ENCODE measurements around the gene ABCC5.
"Not testable (repeated sequence)": the region's sequence is repeated elsewhere in the genome, so short reads cannot be mapped to it uniquely, and the experiment has no call there.

The ABCC5 gene

DNA sequence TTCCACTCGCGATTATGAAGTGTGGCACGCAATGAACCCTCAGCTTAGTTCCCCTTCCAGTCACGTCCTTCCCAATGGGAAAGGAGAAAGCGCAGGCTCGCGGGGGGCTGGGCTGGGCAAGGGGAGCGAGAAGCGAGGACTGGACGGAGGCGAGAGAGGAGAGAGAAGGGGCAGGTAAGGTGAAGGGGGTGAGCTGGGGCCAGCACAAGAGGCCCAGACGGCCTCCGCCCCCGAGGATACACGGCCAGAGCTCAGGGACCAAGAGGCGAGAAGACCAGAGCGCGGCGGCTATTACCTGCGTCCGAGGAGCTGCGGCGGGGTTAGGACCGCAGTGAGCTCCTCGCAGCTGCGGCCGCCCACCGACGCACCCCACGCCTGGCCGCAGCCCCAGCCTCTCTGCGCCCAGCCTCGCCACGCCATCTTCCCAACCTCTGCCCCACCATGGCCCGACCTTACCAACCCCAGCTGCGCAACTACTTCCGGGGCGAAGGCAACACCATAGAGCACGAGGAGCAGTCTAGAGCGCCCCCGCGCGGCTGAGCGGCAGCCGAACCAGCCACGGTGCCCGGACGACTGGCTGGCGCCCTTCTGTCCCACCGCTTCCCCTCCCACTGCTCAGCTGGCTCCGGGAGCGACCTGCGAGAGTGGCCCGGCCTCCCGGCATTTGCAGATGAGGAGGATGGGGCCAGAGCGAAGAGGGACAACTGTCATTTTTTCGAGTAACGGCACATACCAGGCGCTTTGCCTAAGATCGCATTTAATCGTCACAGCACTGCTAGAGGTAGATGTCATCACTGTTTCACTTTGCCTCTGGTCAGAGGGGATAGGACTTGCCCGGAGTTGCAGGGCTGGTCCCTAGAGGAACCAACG is 133.0 kb downstream of the ABCC5 start, which contains the start of gene PARL:
Gene PARL (minus strand): TSS at position 454 of the 870 bp plus-strand sequence. CDS start 34 bp downstream, at position 420.
- peak; percentile 78 to 96 for DNase-seq

DNA sequence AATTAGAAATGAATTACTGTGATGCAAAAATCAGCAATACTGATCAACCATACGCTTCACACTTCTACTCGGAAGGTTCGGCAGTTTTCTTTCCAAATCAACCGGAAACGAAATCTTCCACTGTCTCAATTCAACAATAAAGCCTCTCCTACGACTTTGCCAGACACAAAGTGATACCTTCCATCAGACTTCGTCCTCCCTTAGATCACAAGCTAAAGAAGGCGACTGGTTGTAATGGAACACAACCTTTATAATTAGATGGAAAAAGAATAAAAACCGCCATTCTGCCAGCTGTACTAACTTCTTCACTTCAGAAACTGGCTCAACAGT is 133.6 kb downstream of the ABCC5 start:
- no peak for DNase-seq

DNA sequence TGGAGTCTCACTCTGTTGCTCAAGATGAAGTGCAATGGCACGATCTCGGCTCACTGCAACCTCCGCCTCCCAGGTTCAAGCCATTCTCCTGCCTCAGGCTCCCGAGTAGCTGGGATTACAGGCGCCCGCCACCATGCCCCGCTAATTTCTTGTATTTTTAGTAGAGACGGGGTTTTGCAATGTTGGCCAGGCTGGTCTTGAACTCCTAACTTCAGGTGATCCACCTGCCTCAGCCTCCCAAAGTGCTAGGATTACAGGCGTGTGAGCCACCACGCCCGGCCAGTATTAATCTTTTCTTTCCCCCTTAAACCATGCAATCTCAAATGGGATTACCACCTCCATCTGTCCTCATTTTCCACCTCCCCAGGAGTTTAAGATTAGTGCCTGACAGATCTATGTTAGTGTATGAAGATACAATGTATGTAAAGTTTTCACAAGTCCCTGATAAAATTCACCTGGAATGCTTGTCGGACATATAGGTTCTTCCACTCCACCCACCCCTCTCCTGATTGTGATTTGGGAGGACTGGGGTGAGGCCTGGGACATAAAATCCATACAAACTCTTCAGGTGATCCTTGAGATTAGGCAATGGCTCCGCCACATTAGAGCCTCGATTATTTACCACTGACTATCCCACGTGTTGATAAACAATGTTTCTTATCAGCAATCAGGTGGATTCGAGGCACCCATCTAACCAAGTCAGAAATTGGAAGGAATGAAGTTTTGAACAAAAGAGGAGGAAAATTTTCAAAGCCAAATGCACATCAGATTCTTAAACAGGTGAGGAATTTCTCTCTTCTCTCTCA is 134.2 kb downstream of the ABCC5 start:
- no peak for DNase-seq

DNA sequence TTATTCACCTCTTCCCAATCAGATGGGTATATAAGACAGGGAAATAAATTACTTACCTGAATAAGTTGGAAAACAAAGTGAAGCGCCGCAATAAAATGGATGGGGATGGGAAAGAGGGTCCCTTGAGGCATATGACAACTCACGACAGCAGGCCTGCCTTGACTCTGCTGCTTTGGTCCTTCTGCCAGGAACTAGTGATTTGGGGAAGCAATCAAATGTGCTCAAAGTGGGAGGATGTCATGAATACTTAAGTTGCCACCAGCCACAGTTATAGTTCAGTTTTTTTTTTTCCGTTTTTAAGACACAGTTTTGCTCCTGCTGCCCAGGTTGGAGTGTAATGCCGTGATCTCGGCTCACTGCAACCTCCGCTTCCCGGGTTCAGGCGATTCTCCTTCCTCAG is 137.6 kb downstream of the ABCC5 start:
- DNase-seq, result no peak

DNA sequence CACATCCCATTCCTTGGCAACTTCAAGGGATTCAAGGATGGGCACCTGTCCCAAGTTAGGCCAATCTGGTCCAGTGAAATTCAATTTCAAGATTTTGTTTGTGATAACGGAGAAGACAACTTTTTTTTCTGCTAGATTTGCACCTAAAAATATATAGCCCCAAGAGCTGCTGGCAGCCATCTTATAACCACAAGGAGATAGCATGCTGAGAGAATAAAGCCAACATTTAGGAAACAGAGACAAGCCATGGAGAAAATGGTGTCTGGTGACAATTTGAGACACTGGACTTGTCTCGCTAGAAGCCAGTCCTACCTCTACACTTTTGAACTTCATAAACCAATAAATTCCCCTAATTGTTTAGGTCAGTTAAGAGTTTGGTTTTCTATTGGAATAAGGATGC is 138.4 kb downstream of the ABCC5 start:
- no peak for DNase-seq

DNA sequence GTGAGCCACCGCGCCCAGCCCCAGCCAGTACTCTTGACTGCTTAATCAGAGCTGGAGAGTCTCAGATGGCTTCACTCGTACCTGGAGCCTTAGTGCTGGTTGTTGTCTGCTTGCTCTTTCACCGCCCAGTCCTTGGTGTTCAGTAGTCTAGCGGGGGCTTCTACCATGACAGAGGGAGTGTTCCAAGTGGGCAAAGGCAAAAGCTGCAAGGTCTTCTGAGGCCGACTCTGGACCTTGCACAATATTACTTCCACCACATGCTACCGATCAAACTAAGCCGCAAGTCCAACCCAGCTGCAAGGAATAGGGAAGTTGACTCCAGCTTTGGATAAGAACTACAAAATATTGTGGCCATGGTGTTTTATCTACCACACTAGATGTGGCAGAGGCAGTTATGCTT is 139.6 kb downstream of the ABCC5 start:
- no peak for DNase-seq

DNA sequence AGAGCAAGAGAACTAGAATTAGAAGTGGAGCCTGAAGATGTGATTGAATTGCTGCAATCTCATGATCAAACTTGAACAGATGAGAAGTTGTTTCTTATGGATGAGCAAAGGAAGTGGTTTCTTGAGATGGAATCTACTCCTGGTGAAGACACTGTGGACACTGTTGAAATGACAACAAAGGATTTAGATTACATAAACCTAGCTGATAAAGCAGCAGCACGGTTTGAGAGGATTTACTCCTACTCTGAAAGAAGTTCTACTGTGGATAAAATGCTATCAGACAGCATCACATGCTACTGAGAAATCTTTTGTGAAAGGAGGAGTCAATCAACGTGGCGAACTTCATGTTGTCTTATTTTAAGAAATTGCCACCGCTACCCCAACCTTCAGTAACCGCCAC is 140.5 kb downstream of the ABCC5 start:
- DNase-seq, result not testable (repeated sequence)

DNA sequence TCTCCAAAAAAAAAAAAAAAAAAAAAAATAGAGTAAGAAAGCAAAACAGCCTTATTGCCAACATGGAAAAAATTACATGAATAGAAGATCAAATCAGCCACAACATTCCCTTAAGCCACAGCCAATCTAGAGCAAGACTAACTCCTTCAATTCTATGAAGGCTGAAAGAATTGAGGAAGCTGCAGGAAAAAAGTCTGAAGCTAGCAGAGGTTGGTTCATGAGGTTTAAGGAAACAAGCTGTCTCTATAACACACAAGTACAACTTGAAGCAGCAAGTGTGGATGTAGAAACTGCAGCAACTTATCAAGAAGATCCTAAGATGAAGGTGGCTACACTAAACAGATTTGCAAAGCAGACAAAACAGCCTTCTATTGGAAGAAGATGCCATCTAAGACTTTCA is 142.3 kb downstream of the ABCC5 start:
- no peak for DNase-seq

DNA sequence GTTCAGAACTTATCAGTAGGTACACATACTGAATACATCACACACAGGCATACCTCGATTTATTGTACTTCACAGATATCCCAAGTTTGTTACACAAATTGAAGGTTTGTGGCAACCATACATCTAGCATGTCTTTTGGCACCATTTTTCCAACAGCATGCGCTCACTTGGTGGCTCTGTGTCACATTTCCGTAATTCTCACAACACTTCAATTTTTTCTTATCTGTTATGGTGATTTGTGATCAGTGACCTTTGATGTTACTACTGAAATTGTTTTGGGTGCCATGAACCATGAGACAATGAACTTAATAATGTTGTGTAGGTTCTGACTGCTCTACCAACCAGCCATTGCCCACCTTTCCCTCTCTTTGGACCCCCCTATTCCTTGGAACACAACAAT is 143.8 kb downstream of the ABCC5 start:
- no peak for DNase-seq

DNA sequence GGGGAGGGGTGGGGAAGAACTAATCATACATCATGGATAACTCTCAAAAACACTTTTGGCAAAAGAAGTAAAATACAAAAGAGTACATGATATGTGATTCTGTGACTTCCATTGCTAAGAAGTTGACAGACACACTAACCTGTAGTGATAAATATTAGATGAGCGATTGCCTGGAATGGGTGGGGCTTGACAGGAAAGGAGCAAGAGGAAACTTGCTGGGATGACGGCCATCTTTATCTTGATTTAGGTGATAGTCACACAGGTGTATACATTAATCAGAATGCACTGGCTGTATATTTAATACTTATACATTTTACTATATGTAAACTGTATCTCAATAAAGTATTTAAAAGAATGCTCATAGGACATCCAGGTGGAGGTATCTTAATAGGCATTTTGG is 146.1 kb downstream of the ABCC5 start:
- DNase-seq, result no peak

DNA sequence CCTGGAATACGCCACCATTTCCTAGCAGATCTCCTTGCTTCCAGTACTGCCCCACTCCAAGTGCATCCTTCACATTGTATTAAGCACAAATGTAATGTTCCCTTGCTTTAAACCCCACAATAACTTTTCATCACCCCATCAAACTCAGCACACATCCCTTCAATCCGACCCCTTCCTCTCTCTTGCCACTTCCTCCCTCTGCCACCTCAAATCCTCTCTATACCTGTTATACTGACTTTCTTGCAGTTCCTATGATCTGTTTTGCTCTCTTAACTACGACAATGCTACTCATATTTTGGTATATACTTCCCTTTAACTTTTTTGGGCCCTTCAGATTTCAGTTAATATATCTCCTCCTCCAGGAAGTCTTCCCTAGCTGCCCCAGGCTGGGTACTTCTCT is 147.1 kb downstream of the ABCC5 start:
- no peak for DNase-seq

All from NCI-H526 (cell line).